HG02763 (cell line): ENCODE measurements around the gene FKBP1A.
"Not testable (repeated sequence)": the region's sequence is repeated elsewhere in the genome, so short reads cannot be mapped to it uniquely, and the experiment has no call there.

Experiments
- ATAC-seq: cut with Tn5 transposase; IDR thresholded peaks from one replicate; pipeline ENCODE4 v1.9.1; 2021; ENCODE audit warnings: mild to moderate bottlenecking, moderate library complexity; ENCODE audit not compliant: unreplicated experiment

FKBP1A gene

GRCh38 chr20:1369970-1370369, 22.9 kb downstream of the FKBP1A start:
- ATAC-seq: no peak

- no peak for ATAC-seq
These were observed 24.2 kb downstream of the FKBP1A start for GRCh38 chr20:1368448-1369199.

GRCh38 chr20:1367479-1367878, 25.4 kb downstream of the FKBP1A start:
- no peak for ATAC-seq

- ATAC-seq: no peak
These were observed 28.7 kb downstream of the FKBP1A start for GRCh38 chr20:1364106-1364505.

- no peak for ATAC-seq
These were observed 29.3 kb downstream of the FKBP1A start for GRCh38 chr20:1363522-1363921.

GRCh38 chr20:1362484-1362883, 30.4 kb downstream of the FKBP1A start:
- no peak for ATAC-seq

- no peak for ATAC-seq
These were observed 32.6 kb downstream of the FKBP1A start for GRCh38 chr20:1360094-1360846.

GRCh38 chr20:1357921-1358671, 34.8 kb downstream of the FKBP1A start:
- ATAC-seq: no peak

GRCh38 chr20:1353956-1354355, 38.9 kb downstream of the FKBP1A start:
- no peak for ATAC-seq

- no peak for ATAC-seq
These were observed 46.4 kb downstream of the FKBP1A start for GRCh38 chr20:1346315-1346969.

- ATAC-seq: no peak
These were observed 47.1 kb downstream of the FKBP1A start for GRCh38 chr20:1345756-1346093.

- no peak for ATAC-seq
These were observed 47.7 kb downstream of the FKBP1A start for GRCh38 chr20:1345030-1345755.

GRCh38 chr20:1343446-1344124, 49.3 kb downstream of the FKBP1A start:
- not testable (repeated sequence) for ATAC-seq

- ATAC-seq: no peak
These were observed 51.1 kb downstream of the FKBP1A start for GRCh38 chr20:1341561-1342265.

- ATAC-seq: no peak
These were observed 54.1 kb downstream of the FKBP1A start for GRCh38 chr20:1338801-1339200.

GRCh38 chr20:1338096-1338495, 54.8 kb downstream of the FKBP1A start:
- ATAC-seq: no peak

- no peak for ATAC-seq
These were observed 55.4 kb downstream of the FKBP1A start for GRCh38 chr20:1337441-1337840.

- ATAC-seq: no peak
These were observed 56.0 kb downstream of the FKBP1A start for GRCh38 chr20:1336699-1337367.
